Stomach (tissue), 4 donors: ENCODE data around the gene LGALS4.

Source experiments
- POLR2A ChIP-seq, 4 donors: fragments of 450-650 bp; IDR thresholded peaks; one replicate each; pipeline ENCODE4 v1.6.1; 2016; ENCODE audit warnings: antibody characterized with exemption in 4 of 4, control low read depth in 2 of 4, mild to moderate bottlenecking in 1 of 4, moderate library complexity in 1 of 4
- POLR2AphosphoS5 ChIP-seq, 3 donors: sonication (generic); formaldehyde crosslinking; IDR thresholded peaks; one replicate each; pipeline ENCODE4 v1.6.1; 2016; ENCODE audit warnings: antibody characterized with exemption in 3 of 3
- TF ChIP-seq, protein P1 (sequence below), 7 experiments: fragments of 450-650 bp in 4 of 7; fragments of 200-600 bp in 3 of 7; sonication (generic) in 3 of 7; IDR thresholded peaks; one replicate each; pipeline ENCODE4 v1.5.1; 2016 to 2019; ENCODE audit warnings: antibody characterized with exemption in 7 of 7, control low read depth in 2 of 7, mild to moderate bottlenecking in 1 of 7

DNA sequence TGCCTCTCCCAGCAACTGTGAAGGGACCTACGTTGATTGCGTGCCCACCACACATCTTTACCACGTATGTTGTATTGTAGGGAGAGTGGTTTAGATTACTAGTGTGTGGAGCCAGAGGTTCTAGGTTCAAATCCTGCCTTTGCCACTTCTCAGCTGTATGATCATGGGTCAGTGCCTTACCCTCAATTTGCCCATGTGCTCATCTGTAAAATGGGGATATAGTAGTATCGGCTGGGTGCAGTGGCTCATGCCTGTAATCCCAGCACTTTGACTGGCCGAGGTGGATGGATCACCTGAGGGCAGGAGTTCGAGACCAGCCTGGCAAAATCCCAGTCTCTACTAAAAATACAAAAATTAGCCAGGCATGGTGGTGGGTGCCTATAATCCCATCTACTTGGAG lies 578 bp upstream of the LGALS4 start:
- no peak for TF ChIP-seq POLR2AphosphoS5 (IDR thresholded peaks at IDR 0.05)
- TF ChIP-seq, protein P1, sequence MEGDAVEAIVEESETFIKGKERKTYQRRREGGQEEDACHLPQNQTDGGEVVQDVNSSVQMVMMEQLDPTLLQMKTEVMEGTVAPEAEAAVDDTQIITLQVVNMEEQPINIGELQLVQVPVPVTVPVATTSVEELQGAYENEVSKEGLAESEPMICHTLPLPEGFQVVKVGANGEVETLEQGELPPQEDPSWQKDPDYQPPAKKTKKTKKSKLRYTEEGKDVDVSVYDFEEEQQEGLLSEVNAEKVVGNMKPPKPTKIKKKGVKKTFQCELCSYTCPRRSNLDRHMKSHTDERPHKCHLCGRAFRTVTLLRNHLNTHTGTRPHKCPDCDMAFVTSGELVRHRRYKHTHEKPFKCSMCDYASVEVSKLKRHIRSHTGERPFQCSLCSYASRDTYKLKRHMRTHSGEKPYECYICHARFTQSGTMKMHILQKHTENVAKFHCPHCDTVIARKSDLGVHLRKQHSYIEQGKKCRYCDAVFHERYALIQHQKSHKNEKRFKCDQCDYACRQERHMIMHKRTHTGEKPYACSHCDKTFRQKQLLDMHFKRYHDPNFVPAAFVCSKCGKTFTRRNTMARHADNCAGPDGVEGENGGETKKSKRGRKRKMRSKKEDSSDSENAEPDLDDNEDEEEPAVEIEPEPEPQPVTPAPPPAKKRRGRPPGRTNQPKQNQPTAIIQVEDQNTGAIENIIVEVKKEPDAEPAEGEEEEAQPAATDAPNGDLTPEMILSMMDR (IDR thresholded peaks at IDR 0.05), result no peak
- no peak for TF ChIP-seq POLR2A (IDR thresholded peaks at IDR 0.05)
